RKO (cell line): Measurements from ENCODE around the gene GLA.

ENCODE experiments used
- DNase-seq: peaks from one replicate; pipeline ENCODE4 v3.0.0-alpha.2; 2016; ENCODE audit warnings: low spot score

Gene GLA

GRCh38 chrX:101349193-101349562 is 58.5 kb downstream of the GLA start:
- no peak for DNase-seq

GRCh38 chrX:101348452-101349192 is 59.1 kb downstream of the GLA start, which contains the start of gene TIMM8A:
TIMM8A (minus strand) TSS chrX:101348742; CDS start chrX:101348664, 78 bp downstream.
- DNase-seq: peak; percentile 77

GRCh38 chrX:101347859-101348451 is 59.8 kb downstream of the GLA start:
- peak; percentile 23 for DNase-seq
